GM21367 (cell line): ENCODE measurements around the gene NT5C3A.
"Not testable (repeated sequence)": the region's sequence is repeated elsewhere in the genome, so short reads cannot be mapped to it uniquely, and the experiment has no call there.

ENCODE experiments used
- ATAC-seq: cut with Tn5 transposase; IDR thresholded peaks from one replicate; pipeline ENCODE4 v1.9.1; 2021; ENCODE audit not compliant: unreplicated experiment

Gene NT5C3A

DNA sequence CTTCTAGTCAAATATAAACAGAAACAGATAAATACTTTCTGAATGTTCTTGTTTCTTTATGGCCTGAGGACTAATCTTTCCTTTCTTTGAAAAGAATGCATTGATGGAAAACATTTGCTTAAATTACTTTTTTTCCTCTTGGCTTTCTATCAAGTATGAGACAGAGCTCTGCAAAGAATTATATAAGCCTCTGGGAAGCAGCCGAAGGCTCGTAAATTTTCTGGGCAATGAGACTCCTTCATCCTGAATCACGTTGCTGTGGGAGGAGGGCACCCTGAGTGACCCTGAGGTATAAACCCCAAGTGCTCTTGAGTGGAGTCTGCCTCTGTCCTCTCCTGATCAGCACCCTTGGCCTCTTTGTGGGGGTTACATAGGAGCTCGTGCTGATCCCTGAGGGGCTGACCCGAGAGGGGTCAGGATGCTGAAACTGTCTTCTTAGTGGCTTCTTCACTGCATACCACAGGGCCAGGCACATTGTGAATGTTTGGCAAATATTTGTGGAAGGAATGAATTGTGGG is 71.4 kb downstream of the NT5C3A start:
- ATAC-seq = not testable (repeated sequence)

DNA sequence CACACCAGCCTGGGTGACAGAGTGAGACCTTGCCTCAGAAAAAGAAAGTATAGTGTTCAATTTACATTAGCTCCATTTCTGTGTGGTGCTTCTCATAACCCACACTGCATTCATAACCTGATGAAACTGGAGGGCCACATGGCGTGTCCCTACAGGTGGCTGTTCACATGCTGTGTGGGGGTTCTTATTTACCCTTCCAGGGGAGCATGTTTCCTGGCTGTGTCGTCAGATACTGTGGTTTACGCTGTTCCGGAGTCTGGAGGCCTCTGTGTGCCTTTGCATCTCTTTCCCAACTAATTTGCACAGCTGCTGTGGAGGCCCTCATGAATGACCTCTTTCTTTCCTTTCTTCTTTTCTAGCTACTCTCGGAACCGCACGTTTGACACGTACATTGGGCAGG is 74.4 kb downstream of the NT5C3A start:
- peak; percentile 62 for ATAC-seq

DNA sequence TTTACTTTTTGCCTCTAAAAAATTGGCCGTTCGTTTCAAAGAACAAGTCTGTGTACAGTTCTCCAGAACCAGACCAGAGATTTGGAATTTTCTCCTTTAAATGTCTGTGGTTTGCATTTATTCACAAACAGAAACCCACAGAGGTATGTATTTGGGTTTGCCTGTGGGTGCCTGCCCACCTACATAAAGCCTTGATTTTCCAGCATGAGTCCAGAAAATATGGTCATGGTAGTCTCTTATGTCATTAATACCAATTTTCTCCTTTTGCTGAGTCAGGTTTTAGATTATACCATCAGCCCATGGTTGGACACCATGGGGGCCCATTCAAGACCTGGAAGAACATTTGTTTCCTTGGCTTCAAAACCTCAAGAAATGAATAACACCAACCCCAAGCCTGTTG is 82.7 kb downstream of the NT5C3A start:
- ATAC-seq = not testable (repeated sequence)

DNA sequence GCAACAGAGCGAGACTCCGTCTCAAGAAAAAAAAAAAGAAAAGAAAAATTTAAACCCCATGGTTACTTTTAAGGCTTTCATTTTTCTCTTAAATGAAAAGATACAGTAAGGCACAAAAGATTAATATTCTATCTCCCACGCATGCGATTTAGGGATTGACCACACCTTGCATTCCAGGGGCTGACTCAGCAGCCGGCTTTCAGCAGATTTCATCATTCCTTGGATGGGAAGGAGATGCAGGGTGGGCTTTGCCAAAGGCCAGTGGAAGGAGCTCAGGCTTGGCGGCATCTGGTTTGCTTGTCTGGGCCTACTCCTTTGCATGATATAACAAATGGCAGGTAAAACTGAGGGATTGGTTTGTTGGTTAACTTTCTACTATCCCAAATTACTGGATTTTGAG is 83.3 kb downstream of the NT5C3A start:
- not testable (repeated sequence) for ATAC-seq

DNA sequence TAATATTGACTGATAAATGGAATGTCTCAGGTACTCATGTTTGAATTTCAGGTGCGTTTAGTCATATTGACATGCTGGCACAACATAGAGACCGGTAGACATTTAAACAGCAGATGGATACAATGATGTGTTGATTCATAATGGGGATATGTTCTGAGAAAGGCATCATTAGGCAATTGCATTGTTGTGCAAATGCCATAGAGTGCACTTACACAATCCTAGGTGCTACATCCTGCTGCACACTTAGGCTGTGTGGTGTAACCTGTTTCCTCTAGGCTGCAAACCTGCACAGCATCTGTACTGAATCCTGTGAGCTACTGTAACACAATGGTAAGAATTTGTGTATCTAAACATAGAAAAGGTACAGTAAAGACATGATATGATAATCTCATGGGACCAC is 85.4 kb downstream of the NT5C3A start:
- ATAC-seq = not testable (repeated sequence)

DNA sequence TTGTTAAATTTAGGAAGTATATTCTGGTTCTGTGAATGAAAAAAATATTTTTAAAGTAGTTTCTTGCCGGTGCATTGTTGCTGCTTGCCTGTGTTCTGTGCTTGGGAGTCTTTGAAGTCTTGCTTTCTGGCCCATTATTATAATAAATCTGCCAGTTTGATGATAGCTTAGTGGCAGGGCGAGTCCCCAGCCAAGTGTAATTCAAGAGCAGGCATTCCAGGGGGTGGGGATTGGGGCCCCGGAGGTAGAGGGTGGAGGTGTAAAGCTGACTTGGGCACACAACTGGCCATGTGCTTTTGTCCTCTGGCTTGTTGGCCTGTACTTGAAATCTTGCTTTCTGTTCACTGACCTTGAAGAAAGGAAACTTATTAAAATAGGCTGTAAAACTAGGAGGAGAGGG is 90.6 kb downstream of the NT5C3A start:
- ATAC-seq = not testable (repeated sequence)

DNA sequence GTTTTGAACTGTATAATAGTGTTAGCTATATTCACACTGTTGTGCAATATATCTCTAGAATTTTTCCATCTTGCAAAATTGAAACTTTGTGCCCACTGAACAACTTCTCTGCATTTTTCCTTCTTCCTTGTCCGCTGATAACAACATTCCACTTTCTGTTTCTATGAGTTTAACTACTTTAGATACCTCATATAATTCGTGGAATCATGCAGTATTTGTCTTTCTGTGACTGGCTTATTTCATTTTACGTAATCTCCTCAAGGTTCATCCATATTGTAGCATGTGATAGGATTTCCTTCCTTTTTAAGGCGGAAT is 95.4 kb downstream of the NT5C3A start:
- not testable (repeated sequence) for ATAC-seq

DNA sequence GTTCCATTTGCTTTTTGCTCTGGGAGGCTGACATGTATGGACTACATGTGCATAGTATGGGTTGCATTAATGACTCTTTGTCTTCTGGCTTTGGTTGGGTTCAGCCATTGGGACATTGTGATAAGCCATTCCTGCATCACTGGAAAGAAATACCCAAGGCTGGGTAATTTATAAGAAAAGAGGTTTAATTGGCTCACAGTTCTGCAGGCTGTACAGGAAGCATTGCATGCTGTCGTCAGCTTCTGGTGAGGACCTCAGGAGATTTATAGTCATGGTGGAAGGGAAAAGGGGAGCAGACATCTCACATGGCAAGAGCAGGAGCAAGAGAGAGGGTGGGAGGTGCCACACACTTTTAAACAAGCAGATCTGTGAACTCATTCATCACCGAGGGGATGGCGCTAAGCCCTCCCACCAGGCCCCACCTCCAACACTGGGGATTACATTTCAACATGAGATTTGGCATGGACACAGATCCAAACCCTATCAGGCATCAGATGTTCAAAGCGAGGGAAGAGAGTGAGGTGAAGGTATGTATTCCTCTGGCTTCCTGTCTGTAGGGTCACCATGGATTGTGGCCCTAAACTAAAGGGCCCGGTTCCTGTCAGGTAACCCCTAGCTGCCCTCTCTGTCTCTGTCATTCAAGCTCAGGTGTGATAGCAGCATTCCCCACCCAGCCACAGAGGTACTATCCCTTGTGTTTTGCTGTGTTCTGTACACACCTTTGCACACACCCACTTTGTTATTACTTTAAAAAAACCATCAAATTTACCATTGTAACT is 95.9 kb downstream of the NT5C3A start:
- ATAC-seq = not testable (repeated sequence)

DNA sequence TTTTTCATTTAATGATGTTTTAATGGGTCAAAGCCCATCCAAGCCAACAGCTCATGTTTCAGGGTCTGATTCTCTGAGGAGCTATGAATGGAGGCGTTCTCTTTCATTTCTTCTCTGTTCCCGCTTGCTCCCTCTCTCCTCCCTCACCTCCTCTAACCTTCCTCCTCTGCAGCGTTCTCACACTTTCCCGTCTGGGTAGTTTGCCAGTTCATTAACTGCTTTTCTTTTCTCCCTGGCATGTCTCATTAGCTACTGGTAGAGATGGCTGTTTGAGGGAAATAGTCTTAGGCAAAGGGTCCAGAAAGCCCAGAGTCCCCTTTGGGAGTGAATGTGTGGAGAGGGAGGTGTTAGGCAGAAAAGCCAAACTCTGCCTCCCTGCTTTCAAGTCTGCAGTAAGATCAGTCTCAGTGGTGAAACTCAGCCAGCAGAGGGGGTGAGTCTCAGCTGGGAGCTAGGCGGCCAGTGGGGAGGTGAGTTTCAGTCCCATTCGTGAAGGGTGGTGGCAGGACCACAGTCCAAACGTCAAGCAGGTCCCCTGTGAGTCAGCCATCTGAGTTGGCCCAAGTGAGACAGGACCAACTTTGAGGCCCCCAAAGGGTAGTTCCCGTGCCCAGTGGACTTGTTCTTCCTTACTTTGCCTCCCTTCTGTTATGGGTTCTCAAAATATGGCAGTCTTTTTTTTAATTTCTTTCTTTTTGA is 98.0 kb downstream of the NT5C3A start:
- ATAC-seq = peak; percentile 97
